ENCODE data around the gene PDE7B.

Gene PDE7B

GRCh38 chr6:135913785-135914184, 62.3 kb downstream of the PDE7B start:
- Mint-ChIP-seq H3K4me1 (peaks cover 9% of the 10 kb centered on the region), H3K27ac (no peak overlapping the region), H3K36me3 (ENCODE audit: low read depth) (no peaks in the 10 kb centered on the region), H3K27me3 (no peaks in the 10 kb centered on the region), H3K9me3 (no peaks in the 10 kb centered on the region), H3K4me3 (no peak overlapping the region)
- no peak for DNase-seq
- no peak for ATAC-seq

DNA sequence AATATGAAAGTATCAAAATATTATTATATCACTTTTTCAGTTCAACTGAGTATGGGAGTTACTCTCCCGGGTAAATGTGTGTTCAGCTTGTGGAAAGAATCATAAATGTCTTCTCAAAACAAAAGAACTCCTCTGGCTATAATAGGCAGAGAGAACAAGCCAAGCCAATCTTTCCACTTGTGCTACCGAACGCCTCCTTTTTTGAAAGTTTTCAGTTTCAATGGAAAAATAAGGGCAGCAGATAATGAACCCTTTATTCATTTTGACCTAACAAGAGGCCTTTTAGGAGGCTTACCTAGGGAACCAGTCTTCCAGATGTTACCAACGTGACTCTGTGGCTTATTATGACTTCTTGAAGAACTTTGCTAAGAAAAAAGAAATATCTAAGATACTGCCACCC, 67.5 kb downstream of the PDE7B start:
- no peaks in the 10 kb centered on the region for H3K9me3 Mint-ChIP-seq
- DNase-seq (no peak), ATAC-seq (peak; percentile 41)
- no peak overlapping the region for H3K4me3 Mint-ChIP-seq
- H3K4me1 Mint-ChIP-seq = peaks cover 31% of the 10 kb centered on the region
- H3K36me3 Mint-ChIP-seq (ENCODE audit: low read depth) = no peaks in the 10 kb centered on the region
- H3K27me3 Mint-ChIP-seq = peaks cover 3% of the 10 kb centered on the region
- peak overlapping the region; percentile 36 for H3K27ac Mint-ChIP-seq

DNA sequence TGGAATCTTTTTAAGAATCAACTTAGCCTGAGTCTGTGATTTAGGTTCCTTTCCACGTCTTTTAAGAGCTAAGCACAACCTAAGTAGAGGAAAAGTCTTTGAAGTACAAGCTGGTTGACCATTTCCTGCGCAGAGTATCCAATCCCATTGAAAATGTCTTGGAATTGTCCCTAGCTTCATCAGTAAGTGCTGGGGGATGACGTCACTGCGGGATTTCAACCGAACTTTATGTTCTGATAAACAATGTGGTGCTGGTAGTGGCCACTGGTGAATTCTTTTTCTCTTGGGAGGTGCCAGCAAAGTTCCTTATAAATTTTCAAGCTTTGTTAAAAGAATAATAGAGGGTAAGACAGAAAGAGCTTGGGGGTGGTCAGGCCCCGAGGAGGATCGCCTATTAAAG, 69.2 kb downstream of the PDE7B start:
- Mint-ChIP-seq H3K4me1 (peaks cover 31% of the 10 kb centered on the region), H3K27me3 (peaks cover 5% of the 10 kb centered on the region), H3K36me3 (ENCODE audit: low read depth) (no peaks in the 10 kb centered on the region), H3K27ac (peak overlapping the region; percentile 63), H3K9me3 (no peaks in the 10 kb centered on the region), H3K4me3 (no peak overlapping the region)
- DNase-seq (no peak), ATAC-seq (no peak)

DNA sequence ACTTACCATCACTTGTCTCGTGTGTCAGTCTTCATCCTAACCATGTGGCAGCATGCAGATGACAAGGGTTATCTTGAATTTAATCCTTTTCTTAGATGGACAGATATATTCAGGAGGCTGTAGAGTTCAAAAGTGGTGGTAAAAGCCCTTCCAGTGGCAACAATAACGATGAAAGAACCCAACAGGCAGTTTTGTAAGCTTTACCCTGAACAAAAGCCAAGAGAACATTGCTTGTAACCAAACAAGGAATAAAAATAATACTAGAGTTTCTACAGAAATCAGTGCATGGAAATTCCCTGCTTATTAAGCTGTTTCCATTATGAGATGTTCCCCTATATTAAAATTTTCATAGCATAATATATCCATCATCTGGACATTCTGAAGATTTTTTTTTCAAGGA, 69.7 kb downstream of the PDE7B start:
- no peaks in the 10 kb centered on the region for H3K36me3 Mint-ChIP-seq (ENCODE audit: low read depth)
- peaks cover 31% of the 10 kb centered on the region for H3K4me1 Mint-ChIP-seq
- H3K4me3 Mint-ChIP-seq = no peak overlapping the region
- DNase-seq (no peak), ATAC-seq (no peak)
- no peak overlapping the region for H3K27ac Mint-ChIP-seq
- no peaks in the 10 kb centered on the region for H3K9me3 Mint-ChIP-seq
- H3K27me3 Mint-ChIP-seq = peaks cover 5% of the 10 kb centered on the region

DNA sequence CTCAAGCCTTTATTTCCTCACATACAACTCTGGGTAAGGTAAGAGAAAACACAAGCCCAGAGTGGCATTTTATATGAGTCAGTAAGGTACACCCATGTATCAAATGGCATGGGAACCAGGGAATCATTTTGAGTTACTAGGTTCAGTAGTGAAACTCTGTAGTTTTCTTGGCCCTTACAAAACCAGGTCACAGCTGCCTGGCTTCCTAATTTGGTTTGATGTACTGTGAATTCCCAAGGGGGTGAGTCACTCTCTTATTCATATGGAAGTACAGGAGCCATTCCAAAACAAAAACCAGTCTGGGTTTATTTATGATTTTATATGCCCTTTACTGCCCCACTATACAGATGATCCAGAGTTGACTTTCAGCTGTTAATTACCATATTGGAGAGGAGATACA, 70.7 kb downstream of the PDE7B start:
- ATAC-seq (peak; percentile 90), DNase-seq (no peak)
- H3K4me1 Mint-ChIP-seq = peaks cover 31% of the 10 kb centered on the region
- H3K9me3 Mint-ChIP-seq = no peaks in the 10 kb centered on the region
- no peaks in the 10 kb centered on the region for H3K36me3 Mint-ChIP-seq (ENCODE audit: low read depth)
- peaks cover 5% of the 10 kb centered on the region for H3K27me3 Mint-ChIP-seq
- H3K27ac Mint-ChIP-seq = no peak overlapping the region
- H3K4me3 Mint-ChIP-seq = no peak overlapping the region

DNA sequence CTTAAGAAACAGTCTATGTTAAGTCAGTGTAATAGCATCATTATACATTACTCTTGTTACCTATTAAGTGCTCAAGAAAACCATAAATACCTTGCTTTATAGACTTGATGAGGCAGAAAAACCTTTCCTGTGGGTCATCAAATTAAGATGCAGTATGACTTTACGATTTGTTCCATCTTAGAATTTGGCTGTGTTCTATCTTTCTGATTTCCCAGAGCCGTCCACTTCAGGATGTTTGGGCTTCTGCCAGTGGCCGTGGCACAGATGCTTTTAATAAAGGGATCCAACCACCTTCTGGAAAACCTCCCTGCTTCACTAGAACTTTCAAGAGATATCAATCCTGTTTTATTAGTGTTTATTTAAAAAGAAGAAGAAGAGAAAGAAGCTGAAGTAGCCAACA, 71.2 kb downstream of the PDE7B start:
- H3K36me3 Mint-ChIP-seq (ENCODE audit: low read depth) = no peaks in the 10 kb centered on the region
- no peak overlapping the region for H3K27ac Mint-ChIP-seq
- no peak for ATAC-seq
- no peaks in the 10 kb centered on the region for H3K9me3 Mint-ChIP-seq
- H3K27me3 Mint-ChIP-seq = peaks cover 5% of the 10 kb centered on the region
- DNase-seq = no peak
- H3K4me3 Mint-ChIP-seq = no peak overlapping the region
- peaks cover 31% of the 10 kb centered on the region for H3K4me1 Mint-ChIP-seq

DNA sequence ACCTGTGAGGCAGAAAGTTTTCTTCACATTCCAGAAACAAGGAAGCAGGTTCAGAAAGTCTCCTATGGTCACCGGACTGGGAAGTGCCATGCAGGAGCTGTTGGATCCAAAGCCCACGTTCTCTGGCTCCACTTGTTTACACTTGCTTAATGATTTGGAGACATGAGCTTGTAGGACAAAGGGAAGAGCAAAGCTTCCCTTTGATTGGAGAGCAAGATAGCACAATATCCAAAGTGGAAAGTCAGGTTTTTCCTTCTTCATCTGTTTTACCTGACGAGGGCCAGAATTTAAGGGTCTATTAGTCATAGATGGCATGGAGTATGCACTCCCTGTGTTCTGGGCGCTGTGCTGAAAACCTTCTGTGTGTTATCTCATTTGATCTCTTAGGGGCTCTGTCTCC, 81.2 kb downstream of the PDE7B start:
- Mint-ChIP-seq H3K9me3 (peaks cover 11% of the 10 kb centered on the region), H3K27ac (no peak overlapping the region), H3K4me1 (peaks cover 15% of the 10 kb centered on the region), H3K36me3 (ENCODE audit: low read depth) (peaks cover 5% of the 10 kb centered on the region), H3K27me3 (no peaks in the 10 kb centered on the region), H3K4me3 (no peak overlapping the region)
- DNase-seq = no peak
- no peak for ATAC-seq

DNA sequence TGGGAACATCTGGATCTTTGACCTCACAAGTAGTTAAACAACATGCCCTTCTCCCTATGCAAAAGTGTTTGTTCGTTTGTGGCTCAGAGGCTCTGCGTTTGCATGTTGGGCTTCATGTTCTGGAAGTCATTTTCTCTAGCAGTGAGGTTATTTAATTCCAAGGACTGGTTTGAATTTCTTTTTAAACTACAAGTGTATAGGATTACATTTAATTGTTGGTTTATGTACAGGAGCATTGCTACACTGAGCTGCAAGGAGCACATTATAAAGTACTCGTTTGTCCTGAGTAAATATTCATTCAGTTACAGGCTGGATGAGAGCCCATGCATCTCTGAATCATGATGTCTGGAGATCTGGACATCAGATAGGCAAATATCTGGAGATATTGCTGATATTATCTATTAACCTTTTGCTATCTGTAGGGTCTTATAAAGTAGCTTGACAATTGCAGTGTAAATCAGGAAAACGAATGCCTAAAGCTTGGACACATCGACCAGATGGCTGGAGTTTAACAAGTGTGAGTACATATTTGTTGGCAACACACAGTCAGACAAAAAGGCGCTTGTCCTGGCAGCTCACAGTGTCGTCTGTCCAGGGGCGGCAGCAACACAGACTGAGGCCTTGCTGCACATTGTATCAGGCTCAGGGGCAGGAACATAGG, 84.6 kb downstream of the PDE7B start:
- ATAC-seq = no peak
- no peak for DNase-seq
- Mint-ChIP-seq H3K4me3 (no peak overlapping the region), H3K4me1 (peaks cover 2% of the 10 kb centered on the region), H3K27me3 (no peaks in the 10 kb centered on the region), H3K9me3 (no peaks in the 10 kb centered on the region), H3K27ac (no peak overlapping the region), H3K36me3 (ENCODE audit: low read depth) (no peaks in the 10 kb centered on the region)

DNA sequence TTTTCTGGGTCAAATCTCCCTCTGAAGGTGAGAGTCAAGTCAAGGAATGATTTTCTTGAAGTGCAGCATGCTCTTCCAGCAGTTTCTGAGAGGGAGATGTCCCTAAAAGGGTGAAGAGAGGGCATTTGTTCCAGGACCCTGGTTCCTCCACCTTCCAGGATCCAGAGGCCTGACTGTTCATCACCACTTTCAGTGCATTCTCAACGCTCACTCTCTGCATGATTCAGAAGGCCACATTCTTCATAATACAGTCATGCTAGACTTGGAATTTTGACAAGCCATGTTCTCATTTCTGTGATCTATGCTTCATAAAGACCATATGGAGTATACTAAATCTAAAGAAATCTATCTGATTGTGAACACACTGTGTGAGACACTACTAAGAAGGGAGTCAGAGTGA, 85.1 kb downstream of the PDE7B start:
- H3K4me3 Mint-ChIP-seq = no peak overlapping the region
- ATAC-seq (no peak), DNase-seq (no peak)
- no peaks in the 10 kb centered on the region for H3K4me1 Mint-ChIP-seq
- no peaks in the 10 kb centered on the region for H3K36me3 Mint-ChIP-seq (ENCODE audit: low read depth)
- H3K9me3 Mint-ChIP-seq = no peaks in the 10 kb centered on the region
- no peak overlapping the region for H3K27ac Mint-ChIP-seq
- H3K27me3 Mint-ChIP-seq = no peaks in the 10 kb centered on the region

DNA sequence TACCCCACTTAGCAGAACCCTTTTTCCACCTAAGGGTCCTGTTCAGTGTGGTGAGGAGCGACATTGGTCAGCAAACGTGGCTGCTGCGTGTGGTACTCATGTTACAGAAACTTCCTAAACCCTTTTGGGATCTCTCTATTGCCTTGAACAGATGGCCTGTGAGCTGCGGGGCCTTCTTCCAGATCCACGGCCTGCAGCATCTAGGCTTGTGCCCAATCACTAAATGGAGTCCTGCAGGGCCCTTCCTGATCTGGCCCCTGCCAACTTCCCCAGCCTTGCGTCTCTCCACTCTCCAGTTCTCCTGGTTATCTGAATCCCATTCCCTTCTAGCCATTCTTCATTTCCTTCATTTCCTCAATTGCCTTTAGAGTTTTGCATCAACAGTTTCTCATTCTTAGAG, 85.6 kb downstream of the PDE7B start:
- no peak for DNase-seq
- no peaks in the 10 kb centered on the region for H3K27me3 Mint-ChIP-seq
- no peaks in the 10 kb centered on the region for H3K36me3 Mint-ChIP-seq (ENCODE audit: low read depth)

GRCh38 chr6:135938576-135939207, 87.2 kb downstream of the PDE7B start:
- no peaks in the 10 kb centered on the region for H3K36me3 Mint-ChIP-seq (ENCODE audit: low read depth)
- H3K27ac Mint-ChIP-seq = no peak overlapping the region
- no peaks in the 10 kb centered on the region for H3K9me3 Mint-ChIP-seq
- DNase-seq (no peak), ATAC-seq (no peak)
- no peaks in the 10 kb centered on the region for H3K4me1 Mint-ChIP-seq
- no peaks in the 10 kb centered on the region for H3K27me3 Mint-ChIP-seq
- no peak overlapping the region for H3K4me3 Mint-ChIP-seq

More for the DNA sequence above, 85.6 kb downstream of the PDE7B start:
- no peaks in the 10 kb centered on the region for H3K4me1 Mint-ChIP-seq
- H3K27ac Mint-ChIP-seq = no peak overlapping the region
- no peak for ATAC-seq
- no peaks in the 10 kb centered on the region for H3K9me3 Mint-ChIP-seq
- no peak overlapping the region for H3K4me3 Mint-ChIP-seq

GRCh38 chr6:135939208-135939591, 87.7 kb downstream of the PDE7B start:
- Mint-ChIP-seq H3K36me3 (ENCODE audit: low read depth) (no peaks in the 10 kb centered on the region), H3K9me3 (no peaks in the 10 kb centered on the region), H3K4me3 (no peak overlapping the region), H3K27me3 (no peaks in the 10 kb centered on the region), H3K4me1 (no peaks in the 10 kb centered on the region), H3K27ac (no peak overlapping the region)
- ATAC-seq (no peak), DNase-seq (no peak)

DNA sequence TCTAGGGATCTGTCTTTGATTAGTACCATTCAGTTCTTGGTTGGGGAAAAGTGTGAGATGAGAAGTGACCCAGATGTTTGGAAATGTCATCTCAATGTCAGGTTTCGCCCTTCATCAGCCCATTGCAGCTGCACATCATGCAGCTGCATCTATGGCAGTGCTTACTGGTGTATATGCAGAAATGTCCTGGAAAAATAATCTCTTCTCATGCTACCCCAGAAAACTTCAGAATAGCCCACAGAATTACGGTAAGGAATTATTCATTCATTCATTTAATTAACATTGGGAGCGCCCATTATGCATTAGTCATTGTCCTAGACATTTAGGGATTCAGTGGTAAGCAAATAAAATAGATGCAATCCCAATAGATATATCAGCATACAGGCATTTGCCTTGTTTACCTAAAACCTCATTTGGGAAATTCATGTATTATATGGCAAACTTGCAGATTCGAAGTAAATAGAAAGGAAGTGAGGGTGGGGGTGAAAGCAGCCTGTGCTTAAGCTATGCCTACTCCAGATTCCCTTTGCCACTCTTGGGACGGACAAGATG, 89.2 kb downstream of the PDE7B start:
- no peak overlapping the region for H3K27ac Mint-ChIP-seq
- ATAC-seq = no peak

GRCh38 chr6:135941275-135942025, 89.9 kb downstream of the PDE7B start:
- no peaks in the 10 kb centered on the region for H3K27me3 Mint-ChIP-seq
- H3K36me3 Mint-ChIP-seq (ENCODE audit: low read depth) = no peaks in the 10 kb centered on the region
- ATAC-seq (no peak), DNase-seq (no peak)
- no peaks in the 10 kb centered on the region for H3K9me3 Mint-ChIP-seq
- no peak overlapping the region for H3K27ac Mint-ChIP-seq
- no peaks in the 10 kb centered on the region for H3K4me1 Mint-ChIP-seq
- no peak overlapping the region for H3K4me3 Mint-ChIP-seq

More for the DNA sequence above, 89.2 kb downstream of the PDE7B start:
- H3K4me3 Mint-ChIP-seq = no peak overlapping the region
- no peaks in the 10 kb centered on the region for H3K36me3 Mint-ChIP-seq (ENCODE audit: low read depth)
- no peak for DNase-seq
- no peaks in the 10 kb centered on the region for H3K9me3 Mint-ChIP-seq
- no peaks in the 10 kb centered on the region for H3K27me3 Mint-ChIP-seq
- no peaks in the 10 kb centered on the region for H3K4me1 Mint-ChIP-seq

GRCh38 chr6:135944120-135944519, 92.6 kb downstream of the PDE7B start:
- ATAC-seq (no peak), DNase-seq (no peak)
- Mint-ChIP-seq H3K36me3 (ENCODE audit: low read depth) (no peaks in the 10 kb centered on the region), H3K27ac (no peak overlapping the region), H3K9me3 (no peaks in the 10 kb centered on the region), H3K4me1 (no peaks in the 10 kb centered on the region), H3K4me3 (no peak overlapping the region), H3K27me3 (no peaks in the 10 kb centered on the region)
